GM21786 (cell line): ENCODE results near the gene NACC1.
"Not testable (repeated sequence)": the region's sequence is repeated elsewhere in the genome, so short reads cannot be mapped to it uniquely, and the experiment has no call there.

Experiments
- ATAC-seq: cut with Tn5 transposase; IDR thresholded peaks from one replicate; pipeline ENCODE4 v1.9.1; 2021; ENCODE audit not compliant: unreplicated experiment

NACC1 gene

DNA sequence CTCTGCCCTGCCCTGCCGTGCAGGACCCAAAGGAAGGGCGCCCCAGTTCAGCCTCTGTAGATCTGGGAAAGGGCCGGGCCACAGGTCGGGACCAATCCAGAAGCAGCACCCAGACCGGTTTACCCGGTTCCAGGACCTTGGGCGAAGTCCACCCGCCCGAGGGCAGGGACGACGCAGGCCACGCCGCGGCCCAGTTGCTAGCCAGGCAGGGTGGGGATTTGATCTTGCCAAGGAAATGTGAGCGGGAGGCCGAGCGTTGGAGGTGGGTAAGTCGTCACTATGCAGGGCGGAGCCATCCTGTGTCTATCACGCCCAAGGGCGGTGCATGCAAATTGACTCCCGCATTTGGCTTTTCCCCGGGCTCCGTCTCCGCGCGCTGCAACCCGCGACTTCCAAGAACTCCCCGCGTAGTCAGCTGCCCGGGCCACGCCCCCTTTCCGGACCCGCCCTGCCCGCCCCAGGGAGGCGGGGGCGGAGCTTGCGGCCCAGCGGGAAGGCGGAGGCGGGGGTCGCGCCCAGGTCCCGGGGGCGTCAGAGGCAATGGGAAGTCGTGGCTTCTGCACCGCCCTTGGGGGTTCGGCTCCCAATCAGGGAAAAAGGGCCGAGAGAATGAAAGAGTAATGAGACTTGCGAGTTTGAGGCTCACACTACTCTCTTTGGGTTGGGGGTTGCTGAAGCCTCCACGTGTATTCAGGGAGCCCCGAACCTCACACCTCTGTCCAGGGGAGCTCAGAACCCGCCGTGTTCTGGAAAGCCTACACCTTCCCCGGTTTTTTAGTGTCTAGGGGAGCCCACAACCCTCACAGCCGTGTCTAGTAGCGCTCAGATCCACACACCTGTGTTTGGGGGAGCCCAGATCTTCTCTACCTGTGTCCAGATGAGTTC, 44.9 kb downstream of the NACC1 start:
- ATAC-seq = peak; percentile 43

DNA sequence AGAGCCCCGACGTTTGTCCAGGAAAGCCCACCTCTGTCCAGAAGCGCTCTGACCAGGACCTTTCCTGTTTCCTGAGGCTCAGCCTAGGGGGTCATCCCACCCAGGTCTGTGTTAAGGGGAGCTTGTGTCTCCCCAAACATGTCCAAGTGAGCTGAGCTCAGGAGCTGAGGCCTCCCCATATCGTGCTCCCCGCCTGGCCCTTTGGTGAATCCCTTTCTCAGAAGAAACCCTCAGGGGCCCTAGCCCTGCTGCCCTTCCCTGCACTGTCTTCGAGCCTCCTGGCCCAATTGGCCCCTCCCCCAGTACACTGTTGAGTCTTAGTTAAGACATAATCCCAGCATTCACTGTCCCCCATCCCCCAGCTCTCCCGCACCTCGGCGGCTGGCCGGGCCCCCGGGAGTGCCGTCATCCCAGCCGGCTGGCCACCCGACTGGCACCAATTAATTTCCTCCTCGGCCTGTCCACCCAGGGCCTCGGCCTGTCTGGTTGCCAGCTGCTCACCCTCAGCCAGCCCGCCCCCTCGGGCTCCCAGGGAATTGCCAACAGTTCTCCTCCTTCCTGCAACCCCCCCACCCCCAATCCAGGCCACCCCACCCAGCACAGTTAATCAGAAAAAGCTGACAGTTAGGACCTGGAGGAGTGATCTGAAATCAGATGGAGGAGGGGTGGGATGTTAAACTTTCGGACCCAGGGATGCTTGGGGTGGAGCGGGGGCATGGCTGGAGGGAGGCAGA, 45.7 kb downstream of the NACC1 start:
- ATAC-seq = no peak

DNA sequence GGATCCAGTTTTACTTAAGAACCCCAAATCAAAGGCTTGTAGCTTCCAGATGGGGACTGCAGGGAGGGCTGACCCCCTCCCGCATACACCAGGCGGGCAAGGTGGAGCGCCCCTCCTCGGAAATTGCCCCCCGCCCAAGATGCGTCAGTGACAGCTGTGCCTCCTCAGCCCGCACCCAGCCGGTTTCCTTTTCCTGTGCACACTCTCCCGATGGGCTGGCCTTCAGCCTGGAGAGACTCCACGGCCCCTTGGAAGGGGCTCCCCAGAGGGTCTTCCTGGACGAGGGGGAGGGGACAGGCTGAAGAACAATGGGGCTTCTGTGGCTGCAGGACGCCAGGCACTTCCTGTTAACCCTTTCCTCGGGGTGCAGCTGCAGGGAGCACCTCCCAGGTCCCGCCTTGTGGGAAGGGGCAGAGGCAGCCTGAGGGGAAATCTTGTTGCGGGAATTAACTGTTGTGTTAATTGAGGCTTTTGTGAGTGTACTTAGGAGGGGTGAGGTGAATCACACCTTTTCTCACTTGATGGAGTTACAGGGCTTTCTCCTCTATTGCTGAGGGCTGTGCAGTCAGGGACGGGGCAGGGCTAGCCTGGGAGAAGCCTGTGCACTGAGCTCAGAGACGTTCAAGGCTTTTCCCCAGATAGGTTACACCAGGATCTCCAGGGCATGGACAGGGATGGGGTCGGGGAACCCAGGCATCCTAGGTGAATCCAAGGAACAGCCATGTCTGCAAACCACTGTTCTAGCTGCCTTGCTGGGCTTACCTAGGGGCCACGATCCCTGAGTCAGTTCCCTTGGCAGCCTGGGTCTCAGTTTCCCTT, 46.5 kb downstream of the NACC1 start:
- ATAC-seq = no peak

GRCh38 chr19:13165162-13165997, 47.3 kb downstream of the NACC1 start:
- ATAC-seq = no peak

DNA sequence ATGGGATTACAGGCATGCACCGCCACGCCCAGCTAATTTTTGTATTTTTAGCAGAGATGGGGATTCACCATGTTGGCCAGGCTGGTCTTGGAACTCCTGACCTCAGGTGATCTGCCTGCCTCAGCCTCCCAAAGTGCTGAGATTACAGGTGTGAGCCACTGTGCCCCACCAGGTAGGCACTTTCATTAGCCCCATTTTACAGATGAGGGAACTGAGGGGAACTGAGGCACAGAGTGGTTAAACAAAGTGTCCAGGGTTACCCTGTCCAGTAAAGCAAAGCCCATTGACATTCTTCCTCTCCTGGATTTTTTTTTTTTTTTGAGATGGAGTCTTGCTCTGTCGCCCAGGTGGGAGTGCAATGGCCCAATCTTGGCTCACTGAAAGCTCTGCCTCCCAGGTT, 48.1 kb downstream of the NACC1 start:
- not testable (repeated sequence) for ATAC-seq

DNA sequence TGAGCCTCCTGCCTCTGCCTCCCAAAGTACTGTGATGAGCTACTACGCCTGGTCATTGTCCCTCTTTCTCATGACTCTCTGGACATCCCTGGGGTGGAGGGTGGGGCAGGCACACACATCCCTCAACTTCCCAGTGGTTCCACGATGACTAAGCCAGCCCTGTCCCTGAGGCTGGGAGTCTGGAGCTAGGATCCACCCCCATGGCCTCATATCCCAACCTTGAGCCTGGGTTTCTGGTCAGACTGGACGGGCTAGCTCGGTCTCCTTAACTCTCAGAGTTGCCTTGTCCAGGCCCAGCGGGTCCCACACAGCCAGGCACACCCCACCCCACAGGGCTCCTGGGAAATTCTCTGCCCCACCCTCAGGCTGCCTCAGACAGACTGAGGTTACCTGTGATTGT, 51.7 kb downstream of the NACC1 start:
- no peak for ATAC-seq

GRCh38 chr19:13171146-13171545, 53.1 kb downstream of the NACC1 start:
- no peak for ATAC-seq

DNA sequence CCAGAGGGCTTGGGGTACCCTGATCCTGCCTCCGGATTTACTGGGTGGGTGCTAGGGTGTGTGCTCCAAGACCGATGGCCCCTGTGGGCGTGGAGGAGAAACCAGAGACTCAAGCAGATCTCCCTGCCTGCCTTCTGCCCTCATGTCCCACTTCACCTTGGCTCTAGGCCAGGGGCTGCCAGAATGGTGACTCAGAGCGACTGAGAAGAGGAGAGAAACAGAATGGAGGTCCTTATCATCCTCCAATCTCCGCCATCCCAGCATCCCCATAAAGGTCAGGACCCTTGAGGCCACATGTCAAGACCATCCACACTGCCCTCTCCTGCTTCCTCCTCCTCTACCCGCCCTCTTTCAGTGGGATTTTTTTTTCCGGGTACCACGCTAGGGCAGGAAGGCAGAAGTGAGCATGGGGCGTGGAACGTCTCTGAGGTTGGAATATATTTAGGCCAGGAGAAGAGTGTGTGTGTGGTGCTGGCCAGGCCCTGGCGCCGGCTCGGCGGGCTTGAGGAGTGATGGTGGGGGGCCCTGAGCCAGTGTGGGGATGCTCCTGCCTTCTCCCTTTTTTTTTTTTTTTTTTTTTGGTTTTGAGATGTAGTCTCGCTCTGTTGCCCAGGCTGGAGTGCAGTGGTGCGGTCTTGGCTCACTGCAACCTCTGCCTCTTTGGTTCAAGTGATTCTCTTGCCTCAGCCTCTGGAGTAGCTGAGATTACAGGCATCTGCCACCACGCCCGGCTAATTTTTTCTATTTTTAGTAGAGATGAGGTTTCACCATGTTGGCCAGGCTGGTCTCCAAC, 54.5 kb downstream of the NACC1 start:
- no peak for ATAC-seq

GRCh38 chr19:13173139-13173737, 55.2 kb downstream of the NACC1 start:
- ATAC-seq = no peak

DNA sequence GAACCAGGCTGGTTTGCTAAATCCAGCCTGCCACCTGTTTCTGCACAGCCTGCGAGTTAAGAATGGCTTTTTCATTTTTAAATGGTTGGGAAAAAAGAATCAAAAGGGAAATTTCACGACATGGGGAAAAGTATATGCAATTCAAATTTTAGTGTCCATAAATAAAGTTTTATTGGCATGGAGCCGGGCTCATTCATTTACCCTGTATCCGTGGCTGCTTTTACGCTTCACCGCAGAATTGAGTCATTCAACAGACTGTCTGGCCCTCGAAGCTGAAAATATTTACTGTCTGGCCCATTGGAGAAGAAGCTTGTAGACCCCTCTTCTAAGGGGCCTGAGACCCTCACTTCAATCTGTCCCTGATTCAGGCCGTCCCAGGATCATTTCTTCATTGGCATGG, 58.3 kb downstream of the NACC1 start:
- no peak for ATAC-seq

DNA sequence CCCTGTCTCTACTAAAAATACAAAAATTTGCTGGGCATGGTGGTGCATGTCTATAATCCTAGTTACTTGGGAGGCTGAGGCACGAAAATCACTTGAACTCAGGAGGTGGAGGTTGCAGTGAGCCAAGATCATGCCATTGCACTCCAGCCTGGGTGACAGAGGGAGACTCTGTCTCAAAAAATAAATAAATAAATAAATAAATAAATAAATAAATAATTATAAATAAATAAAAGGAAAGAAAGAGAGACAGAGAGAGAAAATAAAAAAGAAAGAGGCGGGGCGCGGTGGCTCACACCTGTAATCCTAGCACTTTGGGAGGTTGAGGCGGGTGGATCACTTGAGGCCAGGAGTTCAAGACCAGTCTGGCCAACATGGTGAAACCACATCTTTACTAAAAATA, 59.5 kb downstream of the NACC1 start:
- not testable (repeated sequence) for ATAC-seq

GRCh38 chr19:13178291-13178690, 60.2 kb downstream of the NACC1 start:
- ATAC-seq = not testable (repeated sequence)

DNA sequence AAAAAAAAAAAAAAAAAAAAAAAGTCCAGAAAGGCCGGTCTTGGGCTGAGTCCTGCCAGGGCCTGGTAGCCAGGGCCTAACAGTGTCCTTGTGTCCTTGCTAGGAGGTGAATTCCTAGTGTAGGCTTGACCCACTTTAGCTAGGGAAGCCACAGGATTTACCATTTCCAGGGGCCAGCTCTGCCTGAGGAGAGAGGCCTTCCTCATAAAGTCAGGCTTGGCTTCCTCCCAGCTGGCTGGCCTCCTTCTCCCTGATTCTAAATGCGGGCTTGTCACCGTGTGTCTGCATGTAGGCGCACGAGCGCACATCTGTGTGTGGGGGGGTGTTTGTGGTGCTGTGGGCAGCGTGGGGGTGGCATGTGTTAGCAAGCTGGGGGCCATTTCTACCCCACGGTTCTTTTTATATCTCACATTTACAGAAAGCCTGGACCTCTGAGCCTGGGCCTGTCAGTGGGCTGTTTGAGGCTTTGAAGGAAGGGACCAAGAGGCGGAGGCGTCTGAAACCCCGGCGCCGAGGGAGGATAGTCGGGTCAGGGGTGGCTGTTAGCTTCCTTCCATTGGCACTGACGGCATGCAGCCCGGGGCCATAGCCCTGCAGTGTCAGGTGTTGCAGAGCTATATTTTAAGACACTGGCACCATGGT, 63.8 kb downstream of the NACC1 start:
- ATAC-seq = no peak

DNA sequence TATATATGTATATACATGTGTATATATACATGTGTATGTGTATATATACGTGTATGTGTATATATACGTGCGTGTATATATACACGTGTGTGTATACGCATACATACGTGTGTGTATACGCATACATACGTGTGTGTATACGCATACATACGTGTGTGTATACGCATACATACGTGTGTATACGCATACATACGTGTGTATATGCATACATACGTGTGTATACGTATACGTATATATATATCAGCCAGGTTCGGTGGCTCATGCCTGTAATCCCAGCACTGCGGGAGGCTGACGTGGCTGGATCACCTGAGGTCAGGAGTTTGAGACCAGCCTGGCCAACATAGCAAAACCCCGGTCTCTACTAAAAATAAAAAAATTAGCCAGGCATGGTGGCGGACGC, 66.9 kb downstream of the NACC1 start:
- ATAC-seq = not testable (repeated sequence)

GRCh38 chr19:13185763-13186657, 67.9 kb downstream of the NACC1 start:
- ATAC-seq = not testable (repeated sequence)

DNA sequence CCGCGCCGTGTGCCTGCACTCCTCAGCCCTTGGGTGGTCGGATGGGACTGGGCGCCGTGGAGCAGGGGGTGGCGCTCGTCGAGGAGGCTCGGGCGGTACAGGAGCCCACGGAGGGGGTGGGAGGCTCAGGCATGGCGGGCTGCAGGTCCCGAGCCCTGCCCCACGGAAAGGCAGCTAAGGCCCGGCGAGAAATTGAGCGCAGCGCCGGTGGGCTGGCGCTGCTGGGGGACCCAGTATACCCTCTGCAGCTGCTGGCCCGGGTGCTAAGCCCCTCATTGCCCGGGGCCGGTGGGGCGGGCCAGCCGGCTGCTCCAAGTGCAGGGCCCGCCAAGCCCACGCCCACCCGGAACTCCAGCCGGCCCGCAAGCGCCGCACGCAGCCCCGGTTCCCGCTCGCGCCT, 68.6 kb downstream of the NACC1 start:
- not testable (repeated sequence) for ATAC-seq

DNA sequence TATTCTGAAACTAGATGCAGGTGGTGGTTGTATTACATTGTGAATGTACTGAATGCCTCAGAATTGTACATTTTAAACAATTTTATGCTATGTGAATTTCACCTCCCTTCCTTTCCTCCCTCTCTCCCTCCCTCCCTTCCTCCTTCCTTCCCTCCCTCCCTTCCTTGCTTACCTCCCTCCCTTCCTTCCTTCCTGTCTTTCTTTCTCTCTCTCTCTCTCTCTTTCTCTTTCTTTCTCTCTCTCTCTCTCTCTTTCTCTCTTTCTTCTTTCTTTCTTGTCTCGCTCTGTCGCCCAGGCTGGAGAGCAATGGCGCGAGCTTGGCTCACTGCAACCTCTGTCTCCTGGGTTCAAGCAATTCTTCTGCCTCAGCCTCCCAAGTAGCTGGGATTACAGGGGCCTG, 69.4 kb downstream of the NACC1 start:
- ATAC-seq = no peak

DNA sequence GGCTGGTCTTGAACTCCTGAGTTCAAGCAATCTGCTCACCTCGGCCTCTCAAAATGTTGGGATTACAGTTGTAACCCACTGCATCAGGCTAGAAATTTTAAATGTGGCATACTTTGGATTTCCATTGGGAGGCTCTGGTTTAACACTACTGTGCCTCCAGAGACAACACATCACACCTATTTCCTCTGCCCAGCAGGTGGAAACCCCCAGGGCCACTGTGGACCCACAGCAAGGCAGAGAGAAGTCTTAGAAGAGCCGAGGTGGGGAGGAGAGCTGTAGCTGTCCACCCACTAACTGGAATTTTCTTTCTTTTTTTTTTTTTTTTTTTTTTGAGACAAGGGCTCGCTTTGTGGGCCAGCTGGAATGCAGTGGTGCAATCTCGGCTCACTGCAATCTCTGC, 71.5 kb downstream of the NACC1 start:
- no peak for ATAC-seq
